LNCaP clone FGC (cell line): ENCODE results near the gene NGLY1.

Experiments used
- DNase-seq: peaks from one replicate; pipeline ENCODE4 v3.0.0-alpha.2; 2011; ENCODE audit warnings: low read depth
- H3K4me3 ChIP-seq: 2 replicates; pipeline ENCODE4 v1.5.1; 2011; ENCODE audit warnings: mild to moderate bottlenecking, low read depth, low read length, control low read depth
- CTCF ChIP-seq: IDR thresholded peaks from 2 replicates; pipeline ENCODE4 v1.5.1; 2012; ENCODE audit warnings: mild to moderate bottlenecking; ENCODE audit not compliant: control insufficient read depth, insufficient read depth; ENCODE audit errors: extremely low read depth

Gene NGLY1

GRCh38 chr3:25693238-25693637 is 90.0 kb downstream of the NGLY1 start:
- TF ChIP-seq CTCF, result no peak
- DNase-seq, result no peak
- no peak overlapping the region for H3K4me3 ChIP-seq

GRCh38 chr3:25692341-25692740 is 90.9 kb downstream of the NGLY1 start:
- no peak for TF ChIP-seq CTCF
- no peak overlapping the region for H3K4me3 ChIP-seq
- no peak for DNase-seq

- no peak for TF ChIP-seq CTCF
- H3K4me3 ChIP-seq, result no peak overlapping the region
- peak; percentile 52 for DNase-seq
Observed at GRCh38 chr3:25690768-25691533, 92.3 kb downstream of the NGLY1 start.

- H3K4me3 ChIP-seq, result no peak overlapping the region
- no peak for TF ChIP-seq CTCF
- no peak for DNase-seq
Observed at GRCh38 chr3:25689226-25689625, 94.0 kb downstream of the NGLY1 start.

GRCh38 chr3:25687742-25688141 is 95.5 kb downstream of the NGLY1 start:
- DNase-seq, result no peak
- no peak overlapping the region for H3K4me3 ChIP-seq
- no peak for TF ChIP-seq CTCF

- no peak overlapping the region for H3K4me3 ChIP-seq
- no peak for TF ChIP-seq CTCF
- no peak for DNase-seq
Observed at GRCh38 chr3:25686766-25687165, 96.5 kb downstream of the NGLY1 start.

GRCh38 chr3:25683882-25684281 is 99.4 kb downstream of the NGLY1 start:
- DNase-seq, result no peak
- no peak for TF ChIP-seq CTCF
- H3K4me3 ChIP-seq, result no peak overlapping the region
